VCaP (cell line): ENCODE measurements around the gene SNRNP27.

Experiments
- H3K27ac ChIP-seq: fragments of 450-650 bp; 2 replicates; pipeline ENCODE4 v1.5.1; 2017
- CTCF ChIP-seq: fragments of 450-650 bp; conservative IDR thresholded peaks from 2 replicates; pipeline ENCODE4 v1.5.1; 2017; ENCODE audit warnings: mild to moderate bottlenecking, moderate library complexity

The SNRNP27 gene

GRCh38 chr2:69858261-69858660 lies 35.5 kb upstream of the SNRNP27 start:
- no peak overlapping the region for H3K27ac ChIP-seq
- TF ChIP-seq CTCF: no peak

- no peak for TF ChIP-seq CTCF
- H3K27ac ChIP-seq: no peak overlapping the region
Observed at GRCh38 chr2:69863298-69863697, 30.5 kb upstream of the SNRNP27 start.

DNA sequence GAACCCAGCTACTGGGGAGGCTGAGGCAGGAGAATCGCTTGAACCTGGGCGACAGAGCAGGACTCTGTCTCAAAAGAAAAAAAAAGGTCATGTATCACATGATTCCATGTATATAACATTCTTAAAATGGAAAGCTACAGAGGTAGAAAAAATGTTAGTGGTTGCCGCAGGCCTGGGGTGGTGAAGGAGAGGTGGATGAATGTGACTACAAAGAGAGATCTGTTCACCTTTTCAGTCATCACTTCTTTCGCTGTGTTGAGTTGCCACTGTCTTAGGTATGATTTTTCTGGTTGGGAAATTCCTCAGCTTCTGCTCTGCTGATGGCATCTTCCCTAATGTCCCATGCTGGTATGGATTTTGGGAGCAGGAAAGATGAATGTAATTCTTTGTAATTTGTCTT lies 5.3 kb upstream of the SNRNP27 start:
- TF ChIP-seq CTCF: no peak
- H3K27ac ChIP-seq: no peak overlapping the region

DNA sequence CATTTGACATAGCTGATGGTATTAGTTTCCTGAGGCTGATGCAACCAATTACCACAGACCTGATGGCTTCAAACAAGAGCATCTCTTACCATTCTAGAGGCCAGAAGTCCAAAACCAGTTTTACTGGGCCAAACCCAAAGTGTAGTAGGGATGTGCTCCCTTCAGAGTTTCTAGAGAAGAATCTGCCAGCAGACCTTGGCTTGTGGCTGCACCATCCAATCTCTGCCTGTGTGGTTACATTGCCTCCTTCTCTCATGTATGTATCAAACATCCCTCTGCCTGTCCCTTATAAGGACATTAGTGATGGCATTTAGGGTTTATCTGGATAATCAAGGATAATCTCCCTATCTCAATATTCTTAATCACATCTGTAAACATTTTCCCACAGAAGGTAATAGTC lies 4.5 kb upstream of the SNRNP27 start:
- no peak for TF ChIP-seq CTCF
- H3K27ac ChIP-seq: no peak overlapping the region

DNA sequence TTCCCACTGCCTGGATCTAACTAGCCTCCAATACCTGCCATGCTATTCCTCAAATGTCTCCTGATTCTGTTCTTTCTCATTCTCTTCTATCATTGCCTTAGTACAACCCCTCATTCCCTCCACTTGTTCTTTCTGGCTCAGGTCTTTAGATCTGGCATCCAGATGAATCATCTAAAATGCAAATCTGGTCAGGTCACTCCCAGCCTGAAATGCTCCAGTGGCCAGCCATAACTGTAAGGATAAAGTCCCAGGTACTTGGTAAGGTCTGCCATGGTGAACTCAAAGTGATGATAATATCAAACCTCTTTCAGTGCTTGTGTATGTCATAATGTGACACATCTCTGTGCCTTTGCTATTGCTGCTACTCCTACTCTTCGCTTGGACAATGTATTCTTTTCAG lies 2.9 kb upstream of the SNRNP27 start:
- TF ChIP-seq CTCF: no peak
- no peak overlapping the region for H3K27ac ChIP-seq

DNA sequence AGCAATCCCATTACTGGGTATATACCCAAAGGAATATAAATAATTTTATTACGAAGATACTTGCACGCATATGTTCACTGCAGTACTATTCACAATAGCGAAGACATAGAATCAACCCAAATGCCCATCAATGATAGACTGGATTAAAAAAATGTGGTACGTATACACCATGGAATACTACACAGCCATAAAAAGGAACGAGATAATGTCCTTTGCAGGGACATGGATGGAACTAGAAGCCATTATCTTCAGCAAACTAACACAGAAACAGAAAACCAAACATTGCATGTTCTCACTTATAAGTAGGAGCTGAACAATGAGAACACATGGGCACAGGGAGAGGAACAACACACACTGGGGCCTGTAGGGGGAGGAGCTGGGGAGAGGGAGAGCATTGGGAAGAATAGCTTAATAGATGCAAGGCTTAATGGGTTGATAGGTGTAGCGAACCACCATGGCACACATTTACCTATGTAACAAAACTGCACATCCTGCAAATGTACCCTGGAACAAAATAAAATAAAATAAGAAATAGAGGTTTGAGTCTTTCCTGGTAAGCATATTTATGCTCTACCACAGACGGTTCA lies 825 bp upstream of the SNRNP27 start:
- peak overlapping the region; percentile 73 for H3K27ac ChIP-seq

- peak overlapping the region; percentile 73 for H3K27ac ChIP-seq
Observed at GRCh38 chr2:69894737-69895136, 981 bp downstream of the SNRNP27 start.

GRCh38 chr2:69902213-69902922 lies 8.6 kb downstream of the SNRNP27 start:
- no peak for TF ChIP-seq CTCF
- H3K27ac ChIP-seq: no peak overlapping the region
